ENCODE results near the gene POLR2F.

POLR2F gene

GRCh38 chr22:37989146-37990045 lies 35.9 kb downstream of the POLR2F start:
- H3K9me3 ChIP-seq (ENCODE audit: control insufficient read depth, insufficient read depth, low read length) = no peaks in the 10 kb centered on the region
- no peaks in the 10 kb centered on the region for H3K27me3 ChIP-seq (ENCODE audit: control insufficient read depth, low read length)
- TF ChIP-seq CTCF (IDR thresholded peaks at IDR 0.05; ENCODE audit: low read depth, low read length, poor library complexity, severe bottlenecking) = no peak
- TF ChIP-seq EZH2phosphoT487 (IDR thresholded peaks at IDR 0.05; ENCODE audit: borderline replicate concordance, low read length) = no peak
- no peak overlapping the region for H3K27ac ChIP-seq (ENCODE audit: low read depth, low read length)
- no peak overlapping the region for H3K4me2 ChIP-seq (ENCODE audit: low read length)
- no peaks in the 10 kb centered on the region for H3K79me2 ChIP-seq (ENCODE audit: control insufficient read depth, low read length)
- no peaks in the 10 kb centered on the region for H3K9me2 ChIP-seq (replicated peaks; ENCODE audit: control insufficient read depth, low read length)
- no peaks in the 10 kb centered on the region for H4K20me1 ChIP-seq (ENCODE audit: control insufficient read depth, insufficient read depth, low read depth, low read length)
- no peaks in the 10 kb centered on the region for H3K4me1 ChIP-seq (ENCODE audit: control insufficient read depth, low read length)
- H3K4me3 ChIP-seq (ENCODE audit: low read length) = no peak overlapping the region
- H3K36me3 ChIP-seq (ENCODE audit: control insufficient read depth, low read length) = no peaks in the 10 kb centered on the region
- H3F3A ChIP-seq (ENCODE audit: control insufficient read depth, insufficient read depth) = no peaks in the 10 kb centered on the region

- TF ChIP-seq EZH2phosphoT487 (IDR thresholded peaks at IDR 0.05; ENCODE audit: borderline replicate concordance, low read length) (no peak), CTCF (IDR thresholded peaks at IDR 0.05; ENCODE audit: low read depth, low read length, poor library complexity, severe bottlenecking) (no peak)
- no peaks in the 10 kb centered on the region for H3F3A ChIP-seq (ENCODE audit: control insufficient read depth, insufficient read depth)
- H3K4me2 ChIP-seq (ENCODE audit: low read length) = no peak overlapping the region
- H3K9me2 ChIP-seq (replicated peaks; ENCODE audit: control insufficient read depth, low read length) = no peaks in the 10 kb centered on the region
- no peaks in the 10 kb centered on the region for H4K20me1 ChIP-seq (ENCODE audit: control insufficient read depth, insufficient read depth, low read depth, low read length)
- no peaks in the 10 kb centered on the region for H3K9me3 ChIP-seq (ENCODE audit: control insufficient read depth, insufficient read depth, low read length)
- no peak overlapping the region for H3K27ac ChIP-seq (ENCODE audit: low read depth, low read length)
- H3K79me2 ChIP-seq (ENCODE audit: control insufficient read depth, low read length) = no peaks in the 10 kb centered on the region
- no peaks in the 10 kb centered on the region for H3K4me1 ChIP-seq (ENCODE audit: control insufficient read depth, low read length)
- no peaks in the 10 kb centered on the region for H3K27me3 ChIP-seq (ENCODE audit: control insufficient read depth, low read length)
- no peak overlapping the region for H3K4me3 ChIP-seq (ENCODE audit: low read length)
- H3K36me3 ChIP-seq (ENCODE audit: control insufficient read depth, low read length) = no peaks in the 10 kb centered on the region
Observed at GRCh38 chr22:37990301-37990700, 36.8 kb downstream of the POLR2F start.

GRCh38 chr22:37990862-37991261 lies 37.4 kb downstream of the POLR2F start:
- no peaks in the 10 kb centered on the region for H3K9me3 ChIP-seq (ENCODE audit: control insufficient read depth, insufficient read depth, low read length)
- TF ChIP-seq CTCF (IDR thresholded peaks at IDR 0.05; ENCODE audit: low read depth, low read length, poor library complexity, severe bottlenecking) (no peak), EZH2phosphoT487 (IDR thresholded peaks at IDR 0.05; ENCODE audit: borderline replicate concordance, low read length) (no peak)
- no peaks in the 10 kb centered on the region for H4K20me1 ChIP-seq (ENCODE audit: control insufficient read depth, insufficient read depth, low read depth, low read length)
- H3K79me2 ChIP-seq (ENCODE audit: control insufficient read depth, low read length) = no peaks in the 10 kb centered on the region
- no peaks in the 10 kb centered on the region for H3K36me3 ChIP-seq (ENCODE audit: control insufficient read depth, low read length)
- no peak overlapping the region for H3K4me2 ChIP-seq (ENCODE audit: low read length)
- H3K27ac ChIP-seq (ENCODE audit: low read depth, low read length) = no peak overlapping the region
- H3K9me2 ChIP-seq (replicated peaks; ENCODE audit: control insufficient read depth, low read length) = no peaks in the 10 kb centered on the region
- no peak overlapping the region for H3K4me3 ChIP-seq (ENCODE audit: low read length)
- H3K27me3 ChIP-seq (ENCODE audit: control insufficient read depth, low read length) = no peaks in the 10 kb centered on the region
- H3K4me1 ChIP-seq (ENCODE audit: control insufficient read depth, low read length) = peaks cover under 1% of the 10 kb centered on the region
- H3F3A ChIP-seq (ENCODE audit: control insufficient read depth, insufficient read depth) = no peaks in the 10 kb centered on the region

All from DOHH2 (cell line).